ENCODE data around the gene GPC6.

GRCh38 chr13:93338906-93339305, 112.3 kb downstream of the GPC6 start:
- TF ChIP-seq SUZ12 (IDR thresholded peaks at IDR 0.05) (no peak), SP1 (IDR thresholded peaks at IDR 0.05) (no peak), L3MBTL2 (conservative IDR thresholded peaks at IDR 0.05) (no peak), FOXA1 (IDR thresholded peaks at IDR 0.05) (no peak), LEF1 (IDR thresholded peaks at IDR 0.05; ENCODE audit: borderline replicate concordance) (no peak), BHLHE40 (IDR thresholded peaks at IDR 0.05; ENCODE audit: borderline replicate concordance) (no peak), NFRKB (IDR thresholded peaks at IDR 0.05) (no peak), ARNT (IDR thresholded peaks at IDR 0.05) (no peak), ELF4 (IDR thresholded peaks at IDR 0.05) (no peak), FOXM1 (IDR thresholded peaks at IDR 0.05; ENCODE audit: borderline replicate concordance) (no peak)
